ENCODE results near the gene TLN1.

DNA sequence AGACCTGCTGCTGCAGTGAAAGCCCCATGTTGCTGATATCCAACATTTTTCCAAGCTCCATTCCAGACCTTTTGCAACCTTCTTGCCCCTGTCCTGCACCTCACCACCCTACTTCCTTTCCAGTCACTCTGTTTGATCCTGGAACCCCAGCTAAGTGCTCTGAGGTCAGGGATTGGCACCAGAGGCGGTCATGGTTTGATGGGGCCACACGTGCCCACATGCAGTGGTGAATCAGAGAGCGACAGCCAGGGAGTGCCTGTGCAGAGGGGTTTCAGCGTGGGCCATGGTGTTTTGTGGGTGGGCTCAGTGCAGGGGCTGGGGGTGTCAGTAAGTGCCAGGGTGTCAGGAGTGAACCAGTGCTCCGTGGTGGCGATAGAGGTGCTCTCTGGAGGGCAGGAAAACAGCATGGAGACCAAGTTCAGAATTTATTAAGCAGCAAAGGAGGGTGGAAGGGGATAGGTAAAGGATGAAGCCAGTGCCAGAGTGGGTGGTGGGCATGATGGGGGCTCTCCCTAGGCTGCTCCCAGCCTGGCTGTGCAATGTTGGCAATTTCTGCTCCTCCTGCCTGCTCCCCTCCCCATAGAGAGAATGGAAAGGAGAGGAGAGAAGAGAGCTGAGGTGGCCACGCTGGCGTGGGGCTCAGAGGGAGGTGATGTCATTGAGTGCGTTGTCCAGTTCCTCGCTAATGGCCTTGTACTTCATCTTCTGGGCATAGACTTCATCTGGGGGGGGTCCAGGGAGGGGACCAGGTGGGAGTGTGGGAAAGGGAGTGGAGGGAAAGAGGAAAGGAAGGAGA lies 49.3 kb downstream of the TLN1 start:
- TF ChIP-seq POLR2A (IDR thresholded peaks at IDR 0.05; ENCODE audit: low read depth) (peak; percentile 7), POLR2AphosphoS5 (IDR thresholded peaks at IDR 0.05) (peak in 1 of 2 donors; percentile 19)

Measured in esophagus muscularis mucosa (tissue), 2 donors.